Left lung (tissue), 10 donors: ENCODE measurements around the gene TOX2. TPM values are rescaled to one million over a fixed set of nuclear protein-coding genes. Genes with fewer than 3 reads are reported as not detected.

Source experiments
- ATAC-seq: fragments of 200-7000 bp; cut with Tn5 transposase; one replicate; pipeline ENCODE4 v1.9.1; 2020; ENCODE audit warnings: moderate library complexity
- DNase-seq, 4 donors: peaks; one replicate each; pipeline ENCODE4 v3.0.0-alpha.2; 2013 to 2020
- H3K27ac ChIP-seq, 2 donors: fragments of 200-600 bp; sonication (generic) in 1 of 2; one replicate each; pipeline versions ENCODE4 v1.5.0 to v1.8.0; 2020 to 2021
- H3K27me3 ChIP-seq, 2 donors: fragments of 200-600 bp; sonication (generic) in 1 of 2; one replicate each; pipeline versions ENCODE4 v1.5.0 to v1.8.0; 2020 to 2021
- H3K36me3 ChIP-seq, 2 donors: fragments of 200-600 bp; sonication (generic) in 1 of 2; one replicate each; pipeline versions ENCODE4 v1.5.0 to v1.8.0; 2020 to 2021
- H3K4me1 ChIP-seq, 2 donors: fragments of 200-600 bp; one replicate each; pipeline ENCODE4 v1.8.0; 2021
- H3K4me3 ChIP-seq, 2 donors: fragments of 200-600 bp; sonication (generic) in 1 of 2; one replicate each; pipeline versions ENCODE4 v1.5.0 to v1.8.0; 2020 to 2021; ENCODE audit warnings: mild to moderate bottlenecking in 1 of 2
- H3K9me3 ChIP-seq, 2 donors: fragments of 200-600 bp; sonication (generic) in 1 of 2; one replicate each; pipeline versions ENCODE4 v1.5.0 to v1.8.0; 2020 to 2021
- CTCF ChIP-seq, 2 donors: fragments of 200-600 bp; sonication (generic) in 1 of 2; IDR thresholded peaks; one replicate each; pipeline versions ENCODE4 v1.5.0 to v1.8.0; 2021; ENCODE audit warnings: antibody characterized with exemption in 2 of 2
- intact Hi-C, 2 donors: fragments of 100-400 bp; cut with DNase I; formaldehyde crosslinking; loops; one replicate each; pipeline versions ENCODE4 v1.11.2 to v1.14.2; 2022
- polyA plus RNA-seq, 6 donors: library from polyadenylated mRNA; unstranded; fragments of 120-200 nt; gene quantifications; one replicate each; pipeline ENCODE4 v1.2.1, GENCODE V29; 2013; ENCODE audit not compliant: insufficient read length in 6 of 6
- total RNA-seq, 2 donors: library from RNA; stranded (reverse); fragmentation: NEBNext Ultra II Directional; extraction: Animal tissue kit (Norgen Biotek cat#: 25700); gene quantifications; one replicate each; pipeline ENCODE4 v1.2.1, GENCODE V29; 2021
- donor health status: DM: no; HTN: yes; CAD: no.
- donor health status: DM: no; HTN: no; CAD: no.

TOX2 gene
- total and polyA plus RNA-seq, 8 donors = 14.5 to 61.1 (median 41.3) TPM

GRCh38 chr20:44080064-44080463, 165.4 kb downstream of the TOX2 start:
- Histone ChIP-seq H3K27ac (no peak overlapping the region), H3K27me3 (no peaks in the 10 kb centered on the region), H3K4me1 (peaks cover 0 to 8% of the 10 kb centered on the region in 2 donors), H3K4me3 (no peak overlapping the region), H3K36me3 (no peaks in the 10 kb centered on the region), H3K9me3 (no peaks in the 10 kb centered on the region)
- no peak for DNase-seq
- no peak for TF ChIP-seq CTCF (IDR thresholded peaks at IDR 0.05)
- intact Hi-C loops = loop anchor here (5.0 to 10.0 kb wide), 2 partner anchors 333 to 335 kb away; no protein-coding TSS in a partner anchor
- ATAC-seq = no peak

GRCh38 chr20:44080646-44081267, 166.1 kb downstream of the TOX2 start:
- peak; percentile 99 for ATAC-seq
- peak; percentile 99 for TF ChIP-seq CTCF (IDR thresholded peaks at IDR 0.05)
- Histone ChIP-seq H3K36me3 (no peaks in the 10 kb centered on the region), H3K27me3 (no peaks in the 10 kb centered on the region), H3K4me3 (no peak overlapping the region), H3K9me3 (no peaks in the 10 kb centered on the region), H3K27ac (no peak overlapping the region), H3K4me1 (peaks cover 0 to 7% of the 10 kb centered on the region in 2 donors)
- DNase-seq = peak; percentile 53 to 84 (median 68)
- intact Hi-C loops = loop anchor here (5.0 to 10.0 kb wide), 2 partner anchors 333 to 336 kb away; no protein-coding TSS in a partner anchor

GRCh38 chr20:44081476-44081875, 166.8 kb downstream of the TOX2 start:
- DNase-seq (peak in 1 of 4 donors; percentile 26), ATAC-seq (no peak)
- H3K27me3 ChIP-seq = no peaks in the 10 kb centered on the region
- no peaks in the 10 kb centered on the region for H3K9me3 ChIP-seq
- no peak overlapping the region for H3K4me3 ChIP-seq
- H3K27ac ChIP-seq = no peak overlapping the region
- intact Hi-C loops = loop anchor here (5.0 to 10.0 kb wide), 2 partner anchors 334 to 337 kb away; no protein-coding TSS in a partner anchor
- peaks cover 0 to 7% of the 10 kb centered on the region in 2 donors for H3K4me1 ChIP-seq
- H3K36me3 ChIP-seq = no peaks in the 10 kb centered on the region
- no peak for TF ChIP-seq CTCF (IDR thresholded peaks at IDR 0.05)

- ATAC-seq (no peak), DNase-seq (peak in 1 of 4 donors; percentile 32)
- no peak for TF ChIP-seq CTCF (IDR thresholded peaks at IDR 0.05)
- Histone ChIP-seq H3K4me1 (peaks cover 0 to 7% of the 10 kb centered on the region in 2 donors), H3K9me3 (no peaks in the 10 kb centered on the region), H3K36me3 (no peaks in the 10 kb centered on the region), H3K27ac (no peak overlapping the region), H3K4me3 (no peak overlapping the region), H3K27me3 (no peaks in the 10 kb centered on the region)
- intact Hi-C loops = loop anchor here (5.0 to 10.0 kb wide), 2 partner anchors 335 to 337 kb away; no protein-coding TSS in a partner anchor
Observed at GRCh38 chr20:44081888-44082287, 167.2 kb downstream of the TOX2 start.

GRCh38 chr20:44083220-44083933, 168.7 kb downstream of the TOX2 start:
- H3K36me3 ChIP-seq = no peaks in the 10 kb centered on the region
- intact Hi-C loops = loop anchor here (5.0 to 10.0 kb wide), 2 partner anchors 336 to 339 kb away; no protein-coding TSS in a partner anchor
- no peak overlapping the region for H3K4me3 ChIP-seq
- no peak overlapping the region for H3K27ac ChIP-seq
- no peak for ATAC-seq
- no peaks in the 10 kb centered on the region for H3K9me3 ChIP-seq
- TF ChIP-seq CTCF (IDR thresholded peaks at IDR 0.05) = no peak
- peak in 1 of 4 donors; percentile 45 for DNase-seq
- peaks cover 0 to 7% of the 10 kb centered on the region in 2 donors for H3K4me1 ChIP-seq
- no peaks in the 10 kb centered on the region for H3K27me3 ChIP-seq
